Stomach (tissue), 9 donors: ENCODE results near the gene FLVCR2. TPM values are rescaled to one million over a fixed set of nuclear protein-coding genes. Genes with fewer than 3 reads are reported as not detected.

ENCODE experiments used
- DNase-seq, 2 donors: peaks; one replicate each; pipeline versions ENCODE4 v3.0.0 to v3.0.0-alpha.2; 2013 to 2019
- H3K27ac ChIP-seq, 5 donors: fragments of 200-600 bp in 4 of 5; sonication (generic) in 4 of 5; one replicate each; pipeline ENCODE4 v1.5.1; 2013 to 2019; ENCODE audit warnings: mild to moderate bottlenecking in 1 of 5, moderate library complexity in 1 of 5
- H3K27me3 ChIP-seq, 3 donors: fragments of 200-600 bp; sonication (generic); one replicate each; pipeline ENCODE4 v1.5.1; 2017 to 2019; ENCODE audit warnings: mixed run types in 1 of 3
- H3K36me3 ChIP-seq, 4 donors: fragments of 200-600 bp; sonication (generic); 1 replicate in 3 of 4; 2 replicates in 1 of 4; pipeline ENCODE4 v1.5.1; 2016 to 2019
- H3K4me1 ChIP-seq, 4 donors: fragments of 200-600 bp; sonication (generic); one replicate each; pipeline ENCODE4 v1.5.1; 2016 to 2019
- H3K4me3 ChIP-seq, 4 donors: fragments of 200-600 bp; sonication (generic) in 3 of 4; one replicate each; pipeline ENCODE4 v1.5.1; 2016 to 2019; ENCODE audit warnings: mild to moderate bottlenecking in 1 of 4
- H3K9me3 ChIP-seq, 4 donors: fragments of 200-600 bp; sonication (generic); one replicate each; pipeline ENCODE4 v1.5.1; 2016 to 2019
- EP300 ChIP-seq: sonication (generic); formaldehyde crosslinking; IDR thresholded peaks from one replicate; pipeline ENCODE4 v1.6.1; 2017; ENCODE audit warnings: antibody characterized with exemption
- POLR2A ChIP-seq, 4 donors: fragments of 450-650 bp; IDR thresholded peaks; one replicate each; pipeline ENCODE4 v1.6.1; 2016; ENCODE audit warnings: antibody characterized with exemption in 4 of 4, control low read depth in 2 of 4, mild to moderate bottlenecking in 1 of 4, moderate library complexity in 1 of 4
- POLR2AphosphoS5 ChIP-seq, 3 donors: sonication (generic); formaldehyde crosslinking; IDR thresholded peaks; one replicate each; pipeline ENCODE4 v1.6.1; 2016; ENCODE audit warnings: antibody characterized with exemption in 3 of 3
- WGBS, 5 donors: extraction: QIAGEN DNeasy Blood & Tissue Kit in 3 of 5; methylation state at CpG; one replicate each; pipeline versions ENCODE4 v1.1.5 to v1.1.7; 2013 to 2018; 5-methylcytosine and 5-hydroxymethylcytosine counted together
- intact Hi-C: fragments of 100-400 bp; cut with DNase I; formaldehyde crosslinking; loops from one replicate; pipeline ENCODE4 v1.15.1; 2023; ENCODE audit warnings: low total_unique reads
- polyA plus RNA-seq, 3 donors: library from polyadenylated mRNA; stranded (reverse); fragments of 200-250 nt; gene quantifications; one replicate each; pipeline ENCODE4 v1.2.3, GENCODE V29; 2013
- total RNA-seq, 5 donors: library from RNA; depleted of rRNA; stranded (reverse); fragments of >200 nt; gene quantifications; one replicate each; pipeline versions ENCODE4 v1.1.0 to v1.2.3, GENCODE V29; 2014 to 2016
- TF ChIP-seq, protein P1 (sequence below), 7 experiments: fragments of 450-650 bp in 4 of 7; fragments of 200-600 bp in 3 of 7; sonication (generic) in 3 of 7; IDR thresholded peaks; one replicate each; pipeline ENCODE4 v1.5.1; 2016 to 2019; ENCODE audit warnings: antibody characterized with exemption in 7 of 7, control low read depth in 2 of 7, mild to moderate bottlenecking in 1 of 7
- donor health status: healthy with polysubstance abuse.
- donor health status: Bipolar disorder and iron deficiency.
- donor health status: healthy.

Gene FLVCR2
- total and polyA plus RNA-seq, 8 donors: 0.15 to 10.7 (median 0.95) TPM; not detected in 1

DNA sequence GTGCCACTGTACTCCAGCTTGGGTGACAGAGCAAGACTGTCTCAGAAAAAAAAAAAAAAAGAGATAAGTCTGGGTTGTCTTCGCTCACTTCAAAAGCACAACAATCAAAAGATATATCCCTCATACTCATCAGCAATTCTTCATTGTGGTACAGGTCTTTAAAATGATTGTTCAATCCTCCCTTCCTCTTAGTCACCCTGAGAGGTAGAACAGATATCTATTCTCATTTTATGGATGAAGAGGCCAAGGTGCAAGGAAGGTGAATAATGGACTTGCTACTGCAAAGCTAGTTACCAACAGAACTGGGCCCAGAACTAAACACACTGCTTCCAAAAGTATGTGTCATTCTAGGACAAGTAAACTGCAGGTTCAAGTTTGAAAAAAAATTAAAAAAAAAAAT, 75.1 kb downstream of the FLVCR2 start:
- Histone ChIP-seq H3K4me3 (no peak overlapping the region), H3K36me3 (peaks cover 28 to 79% (median 75%) of the 10 kb centered on the region in 4 donors), H3K9me3 (no peaks in the 10 kb centered on the region), H3K27me3 (no peaks in the 10 kb centered on the region), H3K27ac (no peak overlapping the region), H3K4me1 (peaks cover 0 to 7% (median 3%) of the 10 kb centered on the region in 4 donors)
- WGBS, 5 donors: 91 to 96% (median 95%) methylated on average over 1 of the region's 1 CpG
- no peak for DNase-seq
- TF ChIP-seq POLR2AphosphoS5 (IDR thresholded peaks at IDR 0.05) (no peak), POLR2A (IDR thresholded peaks at IDR 0.05) (no peak), EP300 (no peak)
- TF ChIP-seq, protein P1, sequence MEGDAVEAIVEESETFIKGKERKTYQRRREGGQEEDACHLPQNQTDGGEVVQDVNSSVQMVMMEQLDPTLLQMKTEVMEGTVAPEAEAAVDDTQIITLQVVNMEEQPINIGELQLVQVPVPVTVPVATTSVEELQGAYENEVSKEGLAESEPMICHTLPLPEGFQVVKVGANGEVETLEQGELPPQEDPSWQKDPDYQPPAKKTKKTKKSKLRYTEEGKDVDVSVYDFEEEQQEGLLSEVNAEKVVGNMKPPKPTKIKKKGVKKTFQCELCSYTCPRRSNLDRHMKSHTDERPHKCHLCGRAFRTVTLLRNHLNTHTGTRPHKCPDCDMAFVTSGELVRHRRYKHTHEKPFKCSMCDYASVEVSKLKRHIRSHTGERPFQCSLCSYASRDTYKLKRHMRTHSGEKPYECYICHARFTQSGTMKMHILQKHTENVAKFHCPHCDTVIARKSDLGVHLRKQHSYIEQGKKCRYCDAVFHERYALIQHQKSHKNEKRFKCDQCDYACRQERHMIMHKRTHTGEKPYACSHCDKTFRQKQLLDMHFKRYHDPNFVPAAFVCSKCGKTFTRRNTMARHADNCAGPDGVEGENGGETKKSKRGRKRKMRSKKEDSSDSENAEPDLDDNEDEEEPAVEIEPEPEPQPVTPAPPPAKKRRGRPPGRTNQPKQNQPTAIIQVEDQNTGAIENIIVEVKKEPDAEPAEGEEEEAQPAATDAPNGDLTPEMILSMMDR (IDR thresholded peaks at IDR 0.05): no peak
- intact Hi-C loops: loop anchor here (5.0 kb wide), 1 partner anchor 76 kb away; the partner anchor contains the start of gene FLVCR2

DNA sequence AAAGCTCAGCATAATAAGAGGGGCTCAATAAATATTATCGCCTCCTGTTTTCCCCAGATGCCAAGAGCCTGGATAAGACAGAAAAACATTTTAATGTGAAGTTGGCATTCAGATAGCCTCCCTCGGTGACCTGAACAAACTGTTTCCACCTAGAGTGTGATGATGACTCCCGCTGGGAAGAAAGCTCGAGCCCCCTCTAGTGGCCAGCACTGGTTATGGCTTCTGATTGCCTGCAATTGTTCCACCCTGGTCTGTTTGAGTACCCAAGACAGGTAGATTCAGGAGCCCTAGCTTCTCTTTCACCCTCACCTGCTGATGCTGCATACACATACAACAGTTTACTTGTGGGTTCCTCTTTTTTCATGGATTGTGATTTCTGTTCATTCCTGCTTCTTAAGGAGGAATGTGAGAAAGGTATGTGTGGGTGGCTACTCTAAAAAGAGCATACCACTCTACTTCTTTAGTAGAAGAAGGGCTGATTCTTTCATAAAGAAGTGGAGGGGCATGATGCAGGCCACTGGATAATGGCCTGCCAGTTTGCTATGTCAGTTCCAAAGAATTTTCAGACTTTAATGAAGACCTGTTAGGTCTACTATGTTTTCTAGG, 75.8 kb downstream of the FLVCR2 start:
- H3K27ac ChIP-seq: no peak overlapping the region
- peak in 1 of 3 donors; percentile 56 for TF ChIP-seq POLR2AphosphoS5 (IDR thresholded peaks at IDR 0.05)
- TF ChIP-seq EP300: no peak
- TF ChIP-seq, protein P1 (IDR thresholded peaks at IDR 0.05): peak in 5 of 7 experiments; percentile 87 to 94 (median 93)
- no peaks in the 10 kb centered on the region for H3K9me3 ChIP-seq
- peak; percentile 88 to 90 for DNase-seq
- H3K27me3 ChIP-seq: no peaks in the 10 kb centered on the region
- peaks cover 28 to 76% (median 73%) of the 10 kb centered on the region in 4 donors for H3K36me3 ChIP-seq
- no peak overlapping the region for H3K4me3 ChIP-seq
- WGBS, 5 donors: 5 to 10% (median 7%) methylated on average over 4 of the region's 4 CpGs
- intact Hi-C loops: loop anchor here (5.0 kb wide), 1 partner anchor 77 kb away; the partner anchor contains the start of gene FLVCR2
- peaks cover 0 to 10% (median 3%) of the 10 kb centered on the region in 4 donors for H3K4me1 ChIP-seq

DNA sequence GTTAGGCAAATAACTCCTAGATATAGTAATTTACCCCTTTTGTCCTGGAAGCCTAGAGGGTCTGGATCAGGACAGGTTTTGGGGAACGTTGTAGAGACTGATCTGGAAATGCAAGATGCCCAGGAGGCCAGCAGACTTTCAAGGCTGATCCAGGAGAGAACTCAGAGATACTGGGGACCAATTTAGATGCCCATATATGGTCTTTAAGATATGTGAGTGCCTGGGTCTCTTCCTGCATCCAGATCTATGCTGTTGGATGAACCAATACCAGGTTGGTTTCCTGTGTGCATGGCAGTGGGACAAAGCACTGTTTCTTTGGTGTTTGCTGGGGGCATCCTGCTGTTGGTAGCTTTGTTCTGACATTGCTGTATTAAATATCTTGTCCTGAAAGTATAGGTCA, 76.8 kb downstream of the FLVCR2 start:
- Histone ChIP-seq H3K27ac (no peak overlapping the region), H3K4me1 (peaks cover 7 to 17% (median 12%) of the 10 kb centered on the region in 4 donors), H3K4me3 (no peak overlapping the region), H3K9me3 (no peaks in the 10 kb centered on the region), H3K27me3 (no peaks in the 10 kb centered on the region), H3K36me3 (peaks cover 20 to 66% (median 63%) of the 10 kb centered on the region in 4 donors)
- intact Hi-C loops: no loop called here
- DNase-seq: no peak
- TF ChIP-seq POLR2AphosphoS5 (IDR thresholded peaks at IDR 0.05) (no peak), EP300 (no peak), POLR2A (IDR thresholded peaks at IDR 0.05) (no peak)
- TF ChIP-seq, protein P1 (IDR thresholded peaks at IDR 0.05): no peak
- 0 to 7% (median 0%) methylated on average over 1 of the region's 1 CpG for WGBS, 5 donors

DNA sequence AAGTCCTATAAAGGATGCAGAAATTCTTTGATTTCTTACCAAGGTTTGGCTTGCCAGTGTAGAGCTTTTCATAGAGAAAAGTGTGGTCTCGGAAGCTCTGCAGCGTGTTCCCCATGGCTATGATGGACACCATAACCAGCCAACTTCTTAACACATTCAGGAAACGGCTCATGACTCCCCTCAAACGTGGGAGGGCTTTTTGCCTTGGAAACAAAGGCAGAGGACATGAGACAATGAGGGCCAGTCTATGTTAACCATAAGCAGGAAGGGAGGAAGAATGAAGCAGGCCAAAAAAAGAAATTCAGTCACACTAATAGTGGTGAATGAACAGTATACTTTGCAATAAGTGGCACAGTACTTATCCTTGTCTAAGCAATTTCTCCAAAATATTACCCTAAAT, 78.9 kb downstream of the FLVCR2 start:
- Histone ChIP-seq H3K27me3 (no peaks in the 10 kb centered on the region), H3K4me3 (no peak overlapping the region), H3K9me3 (no peaks in the 10 kb centered on the region), H3K36me3 (peaks cover 4 to 45% (median 42%) of the 10 kb centered on the region in 4 donors), H3K4me1 (peaks cover 14 to 29% (median 25%) of the 10 kb centered on the region in 4 donors), H3K27ac (no peak overlapping the region)
- WGBS, 5 donors: 79 to 87% (median 85%) methylated on average over 4 of the region's 4 CpGs
- TF ChIP-seq EP300: no peak
- TF ChIP-seq POLR2A (IDR thresholded peaks at IDR 0.05): no peak
- TF ChIP-seq, protein P1 (IDR thresholded peaks at IDR 0.05): no peak
- TF ChIP-seq POLR2AphosphoS5 (IDR thresholded peaks at IDR 0.05): no peak
- no peak for DNase-seq
- intact Hi-C loops: no loop called here
